ENCODE results near the gene SIGLEC9.

DNA sequence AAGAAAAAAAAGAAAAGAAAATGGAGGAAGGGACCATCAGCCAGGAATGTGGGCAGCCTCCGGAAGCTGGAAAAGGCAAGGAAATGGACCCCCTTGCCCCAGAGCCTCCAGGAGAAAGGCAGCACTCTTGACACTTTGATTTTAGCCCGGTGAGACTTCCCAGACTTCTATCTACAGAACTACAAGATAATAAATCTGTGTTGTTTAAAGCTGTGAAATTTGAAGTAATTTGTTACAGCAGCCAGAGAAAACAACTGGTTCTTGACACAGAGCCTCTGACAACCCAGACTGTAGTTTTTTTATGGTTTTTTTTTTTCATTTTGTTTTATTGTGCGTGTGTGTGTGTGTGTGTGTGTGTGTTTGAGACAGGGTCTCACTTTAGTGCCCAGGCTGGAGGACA, 24.1 kb upstream of the SIGLEC9 start:
- TF ChIP-seq ZFX (IDR thresholded peaks at IDR 0.05): no peak
- TF ChIP-seq, protein P1, sequence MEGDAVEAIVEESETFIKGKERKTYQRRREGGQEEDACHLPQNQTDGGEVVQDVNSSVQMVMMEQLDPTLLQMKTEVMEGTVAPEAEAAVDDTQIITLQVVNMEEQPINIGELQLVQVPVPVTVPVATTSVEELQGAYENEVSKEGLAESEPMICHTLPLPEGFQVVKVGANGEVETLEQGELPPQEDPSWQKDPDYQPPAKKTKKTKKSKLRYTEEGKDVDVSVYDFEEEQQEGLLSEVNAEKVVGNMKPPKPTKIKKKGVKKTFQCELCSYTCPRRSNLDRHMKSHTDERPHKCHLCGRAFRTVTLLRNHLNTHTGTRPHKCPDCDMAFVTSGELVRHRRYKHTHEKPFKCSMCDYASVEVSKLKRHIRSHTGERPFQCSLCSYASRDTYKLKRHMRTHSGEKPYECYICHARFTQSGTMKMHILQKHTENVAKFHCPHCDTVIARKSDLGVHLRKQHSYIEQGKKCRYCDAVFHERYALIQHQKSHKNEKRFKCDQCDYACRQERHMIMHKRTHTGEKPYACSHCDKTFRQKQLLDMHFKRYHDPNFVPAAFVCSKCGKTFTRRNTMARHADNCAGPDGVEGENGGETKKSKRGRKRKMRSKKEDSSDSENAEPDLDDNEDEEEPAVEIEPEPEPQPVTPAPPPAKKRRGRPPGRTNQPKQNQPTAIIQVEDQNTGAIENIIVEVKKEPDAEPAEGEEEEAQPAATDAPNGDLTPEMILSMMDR (conservative IDR thresholded peaks at IDR 0.05): no peak

Data from C4-2B (cell line).